ENCODE results near the gene STAT3.

DNA sequence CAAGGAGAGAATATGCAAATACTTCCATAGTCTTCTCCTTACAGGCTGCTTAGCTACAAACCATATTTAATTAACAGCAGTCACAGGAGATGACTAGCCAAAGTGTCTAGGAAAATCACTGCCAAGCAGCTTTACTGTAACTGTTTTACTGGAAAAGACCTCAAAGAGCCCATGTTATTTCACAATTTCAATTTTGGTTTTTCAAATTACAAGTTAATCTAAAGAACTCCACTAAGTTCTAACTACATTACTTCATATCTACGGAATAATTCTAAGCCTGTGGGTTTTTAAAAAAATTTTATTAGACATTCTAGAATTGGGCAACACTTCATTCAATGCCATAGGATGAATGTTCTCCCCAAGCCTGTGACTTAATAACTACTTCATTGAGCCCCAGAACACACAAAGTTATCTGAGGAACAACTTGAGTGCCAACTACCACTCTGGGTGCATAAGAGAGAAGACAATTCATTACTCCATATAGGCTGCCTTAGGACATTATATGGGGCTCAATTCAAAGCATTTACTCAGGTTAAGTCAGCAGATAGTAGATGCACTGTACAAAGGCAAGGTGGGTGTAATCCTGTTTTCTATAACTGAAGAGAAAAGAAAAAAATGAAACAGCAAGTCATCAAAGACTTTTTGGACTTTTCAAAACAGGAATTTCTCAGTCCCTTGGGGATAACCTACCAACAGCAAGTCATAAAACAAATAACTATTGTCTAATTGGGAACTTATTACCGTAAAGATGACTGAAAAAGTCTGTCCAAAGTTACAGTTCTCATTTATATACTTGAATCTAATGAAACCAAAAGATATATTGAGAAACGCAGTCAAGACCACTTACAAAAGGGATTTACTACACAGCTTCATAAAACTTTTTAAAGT, 33.0 kb downstream of the STAT3 start:
- TF ChIP-seq, protein P1, sequence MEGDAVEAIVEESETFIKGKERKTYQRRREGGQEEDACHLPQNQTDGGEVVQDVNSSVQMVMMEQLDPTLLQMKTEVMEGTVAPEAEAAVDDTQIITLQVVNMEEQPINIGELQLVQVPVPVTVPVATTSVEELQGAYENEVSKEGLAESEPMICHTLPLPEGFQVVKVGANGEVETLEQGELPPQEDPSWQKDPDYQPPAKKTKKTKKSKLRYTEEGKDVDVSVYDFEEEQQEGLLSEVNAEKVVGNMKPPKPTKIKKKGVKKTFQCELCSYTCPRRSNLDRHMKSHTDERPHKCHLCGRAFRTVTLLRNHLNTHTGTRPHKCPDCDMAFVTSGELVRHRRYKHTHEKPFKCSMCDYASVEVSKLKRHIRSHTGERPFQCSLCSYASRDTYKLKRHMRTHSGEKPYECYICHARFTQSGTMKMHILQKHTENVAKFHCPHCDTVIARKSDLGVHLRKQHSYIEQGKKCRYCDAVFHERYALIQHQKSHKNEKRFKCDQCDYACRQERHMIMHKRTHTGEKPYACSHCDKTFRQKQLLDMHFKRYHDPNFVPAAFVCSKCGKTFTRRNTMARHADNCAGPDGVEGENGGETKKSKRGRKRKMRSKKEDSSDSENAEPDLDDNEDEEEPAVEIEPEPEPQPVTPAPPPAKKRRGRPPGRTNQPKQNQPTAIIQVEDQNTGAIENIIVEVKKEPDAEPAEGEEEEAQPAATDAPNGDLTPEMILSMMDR (IDR thresholded peaks at IDR 0.05), result no peak
- no peak for TF ChIP-seq EZH2 (IDR thresholded peaks at IDR 0.05; ENCODE audit: borderline replicate concordance, insufficient read depth, low read depth, low read length, poor library complexity, severe bottlenecking)

Data from B cell (primary cell).